SK-MEL-5 (cell line): ENCODE data around the gene APIP. TPM values are rescaled to one million over a fixed set of nuclear protein-coding genes. Genes with fewer than 3 reads are reported as not detected.
A peak's percentile ranks its signal among the peaks of the same experiment; 100 is the strongest.
"Not testable (repeated sequence)": the region's sequence is repeated elsewhere in the genome, so short reads cannot be mapped to it uniquely, and the experiment has no call there.

Experiments
- DNase-seq: peaks from one replicate; pipeline ENCODE4 v3.0.0-alpha.2; 2016; ENCODE audit warnings: low read depth, low spot score
- in situ Hi-C: cut with HindIII; loops from 2 replicates; pipeline ENCODE4 v1.10.0; 2016; ENCODE audit warnings: low sequenced_read_pairs, high pct_unique_total_duplicates, low pct_unique_long_range_greater_than_20kb
- total RNA-seq: library from RNA; depleted of rRNA; stranded (reverse); fragments of >200 nt; shearing (Covaris generic); gene quantifications from 2 replicates; pipeline ENCODE4 v1.2.3, GENCODE V29; 2014

The APIP gene
- total RNA-seq, 1 experiment from 2014 or later: 39.7 TPM

DNA sequence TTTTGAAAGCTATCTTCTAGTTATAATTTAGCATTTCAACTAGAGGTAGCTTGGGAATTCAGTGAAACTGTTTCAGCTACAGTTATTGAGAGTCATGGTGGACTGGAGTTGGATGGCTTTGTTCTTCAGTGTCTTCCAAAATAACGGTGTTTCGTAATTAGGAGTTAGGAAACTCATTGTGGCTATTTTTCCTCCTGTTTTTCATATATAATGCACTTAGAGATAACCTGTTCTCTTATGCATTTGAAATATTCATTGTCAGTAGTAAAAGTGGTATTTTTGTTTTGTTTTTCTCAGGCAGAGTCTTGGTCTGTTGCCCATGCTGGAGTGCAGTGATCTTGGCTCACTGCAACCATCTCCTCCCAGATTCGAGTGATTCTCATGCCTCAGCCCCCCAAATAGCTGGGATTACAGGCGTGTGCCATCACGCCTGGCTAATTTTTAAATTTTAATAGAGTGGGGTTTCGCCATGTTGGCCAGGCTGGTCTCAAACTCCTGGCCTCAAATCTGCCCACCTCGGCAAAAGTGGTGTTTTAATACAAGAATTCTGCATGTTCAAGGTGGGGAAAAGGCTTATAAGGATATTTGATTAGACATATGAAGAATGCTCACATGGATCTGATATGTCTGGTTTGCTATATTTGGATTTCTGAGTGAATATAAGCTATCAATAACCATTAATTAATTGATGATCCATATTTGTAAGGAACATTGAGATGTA is 12.9 kb upstream of the APIP start:
- DNase-seq: no peak
- in situ Hi-C loops: no loop called here

DNA sequence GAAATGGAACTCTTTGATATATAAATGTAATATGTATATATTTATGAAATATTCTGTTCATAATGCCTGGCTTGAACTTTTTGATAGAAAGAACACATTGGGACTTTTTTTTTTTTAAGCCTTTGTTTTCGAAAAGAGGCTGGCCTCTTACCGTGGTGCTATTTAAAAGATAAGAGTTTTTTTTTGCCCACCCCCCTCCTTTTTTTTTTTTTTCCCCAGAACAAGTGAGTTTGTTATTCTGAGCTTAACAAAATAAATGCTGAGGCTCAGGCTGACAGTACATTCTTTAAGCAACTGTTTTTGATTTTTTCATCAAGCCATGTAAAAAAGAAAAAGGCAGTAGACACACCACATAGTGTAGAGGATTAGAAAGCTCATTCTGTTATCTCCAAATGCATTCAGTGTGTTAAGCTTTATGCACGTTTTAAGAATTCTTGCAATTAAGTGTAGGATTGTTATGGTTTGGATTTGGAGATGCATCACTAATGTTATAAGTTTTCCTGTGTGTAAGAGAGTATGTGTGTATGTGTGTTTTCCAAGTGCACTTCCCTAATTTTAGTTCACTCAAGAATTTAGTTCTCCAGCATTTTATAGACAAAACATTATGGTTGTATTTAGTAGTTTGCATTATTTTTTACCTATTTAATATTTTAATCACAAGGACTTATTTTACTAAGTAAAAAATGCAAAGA is 12.2 kb upstream of the APIP start:
- in situ Hi-C loops: no loop called here

DNA sequence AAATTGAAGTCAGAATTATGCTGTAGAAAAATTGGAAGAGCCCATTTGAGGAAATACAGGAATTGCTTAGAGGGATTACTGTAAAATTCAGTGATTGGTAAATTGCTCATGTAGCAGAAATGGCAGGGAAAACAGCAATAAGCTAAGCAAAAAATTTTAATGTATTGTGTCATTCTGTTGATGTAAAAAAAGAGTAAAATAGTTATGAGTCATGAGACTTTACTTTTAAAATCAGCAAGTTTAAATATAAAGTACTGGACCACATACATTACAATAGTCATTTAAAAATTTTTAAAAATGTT is 10.6 kb upstream of the APIP start:
- no peak for DNase-seq
- in situ Hi-C loops: no loop called here

More for the DNA sequence above, 12.2 kb upstream of the APIP start:
- DNase-seq: no peak

DNA sequence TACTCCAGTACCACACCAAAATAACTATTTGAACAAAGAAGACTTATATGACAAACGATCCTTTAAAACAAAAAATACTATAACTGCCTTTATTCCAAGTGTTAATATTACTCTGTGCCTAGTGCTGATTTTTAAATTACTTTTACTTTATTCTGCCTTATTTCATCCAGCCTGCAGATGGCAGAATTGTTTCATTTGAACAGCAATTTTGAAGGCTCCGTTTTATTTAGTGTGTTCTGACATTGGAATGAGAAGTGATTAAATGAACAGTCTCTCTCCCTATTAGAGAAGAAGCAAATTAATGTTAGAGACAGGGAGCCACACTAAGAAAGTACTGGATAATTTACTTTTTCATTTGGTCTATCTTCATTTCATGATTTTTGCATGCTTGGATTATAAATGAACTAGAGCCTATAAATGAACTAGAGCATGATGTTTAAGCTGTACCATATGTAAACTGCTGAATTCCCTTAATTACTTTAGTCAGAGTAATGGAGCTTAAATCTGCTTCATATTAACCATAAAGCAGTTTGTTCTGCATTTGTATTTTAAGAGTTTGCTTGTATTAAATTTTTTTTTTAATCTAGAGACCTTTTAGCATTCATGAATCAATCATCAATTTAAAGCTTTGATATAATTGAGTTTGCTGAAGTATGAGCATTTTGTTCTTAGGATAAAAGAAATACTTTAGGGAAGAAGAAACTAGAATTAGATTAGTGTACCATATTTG is 10.1 kb upstream of the APIP start:
- DNase-seq: peak; percentile 69
- in situ Hi-C loops: no loop called here

DNA sequence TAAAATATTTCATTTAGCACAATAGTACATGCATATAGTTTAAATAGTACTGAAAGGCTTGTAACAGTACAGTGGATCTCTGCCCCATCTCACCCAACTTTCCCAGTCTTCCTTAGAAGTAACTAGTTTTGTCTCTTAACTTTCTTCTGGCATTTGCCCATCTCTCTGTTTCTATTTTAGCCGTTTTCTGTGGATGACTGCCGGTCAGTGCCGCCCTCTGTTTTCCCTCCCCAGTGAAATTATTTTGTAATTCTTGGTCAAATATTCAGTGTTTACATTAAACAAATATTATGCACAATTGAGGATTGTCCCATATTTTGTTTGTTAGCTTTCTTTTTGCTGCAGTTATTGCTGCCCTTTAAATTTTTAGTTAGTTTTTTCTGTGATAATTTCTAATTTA is 8.5 kb upstream of the APIP start:
- DNase-seq: no peak
- in situ Hi-C loops: no loop called here

DNA sequence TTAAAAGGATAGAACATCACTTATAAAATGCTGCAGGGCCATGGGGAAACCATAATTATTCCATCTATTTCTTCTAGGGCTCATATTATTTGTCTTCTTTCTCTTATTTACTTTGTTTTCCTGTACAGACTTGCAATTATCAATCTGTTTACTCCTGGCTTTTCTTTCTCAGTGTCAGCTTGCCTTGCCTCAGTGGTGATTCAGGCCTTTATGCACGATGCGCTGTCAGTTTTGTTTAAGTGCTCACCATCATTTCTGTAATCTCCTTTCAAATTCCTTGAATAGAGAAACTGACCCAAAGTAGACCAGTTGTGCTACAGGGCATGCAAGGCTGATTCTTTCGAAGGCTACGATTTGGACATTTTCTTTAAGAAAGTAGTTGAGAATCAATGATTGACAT is 5.0 kb upstream of the APIP start:
- DNase-seq: no peak
- in situ Hi-C loops: no loop called here

DNA sequence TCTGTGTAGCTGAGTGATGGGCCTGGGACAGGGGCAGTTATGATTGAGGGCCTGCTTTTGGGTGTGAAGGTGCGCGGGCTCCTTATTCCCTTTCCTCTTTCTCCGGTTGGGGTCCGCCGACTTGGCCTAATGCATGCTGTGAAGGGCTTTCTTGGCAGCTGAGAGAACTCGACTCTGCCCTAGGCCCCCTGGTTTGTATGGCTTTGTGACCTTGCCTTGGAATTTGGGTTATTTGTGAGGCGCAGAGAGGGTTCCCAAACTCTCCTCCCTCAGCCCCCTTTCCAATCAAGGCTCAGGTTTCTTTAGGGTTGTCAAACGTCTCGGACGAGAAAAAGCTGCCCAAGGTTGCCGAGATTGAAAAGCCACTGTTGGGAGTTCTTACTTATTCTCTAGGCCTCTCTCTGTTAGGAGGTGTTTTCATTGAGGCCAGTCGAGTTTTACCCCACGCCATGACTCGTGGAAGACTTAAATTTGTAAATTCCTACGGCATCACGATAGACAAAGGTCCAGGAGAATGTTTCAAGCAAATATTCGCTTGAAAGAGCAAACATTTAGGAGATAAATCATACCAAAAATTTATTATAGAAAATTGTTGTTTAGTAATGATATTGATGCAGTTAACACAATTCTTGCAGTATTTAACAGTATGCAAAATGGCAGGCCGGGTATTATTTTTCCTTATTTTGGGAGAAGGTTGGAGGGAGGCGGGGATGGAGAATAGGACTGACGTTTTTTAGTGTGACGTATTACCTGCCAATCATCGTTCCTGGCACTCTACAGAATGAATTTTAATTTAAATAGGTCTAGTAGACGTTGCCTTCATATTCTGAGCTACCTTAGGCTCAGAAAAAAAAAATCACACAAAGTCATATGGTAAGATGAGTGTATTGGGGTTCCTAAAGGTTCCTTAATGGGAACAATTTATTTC is 928 bp upstream of the APIP start:
- in situ Hi-C loops: no loop called here
- DNase-seq: peak; percentile 35

DNA sequence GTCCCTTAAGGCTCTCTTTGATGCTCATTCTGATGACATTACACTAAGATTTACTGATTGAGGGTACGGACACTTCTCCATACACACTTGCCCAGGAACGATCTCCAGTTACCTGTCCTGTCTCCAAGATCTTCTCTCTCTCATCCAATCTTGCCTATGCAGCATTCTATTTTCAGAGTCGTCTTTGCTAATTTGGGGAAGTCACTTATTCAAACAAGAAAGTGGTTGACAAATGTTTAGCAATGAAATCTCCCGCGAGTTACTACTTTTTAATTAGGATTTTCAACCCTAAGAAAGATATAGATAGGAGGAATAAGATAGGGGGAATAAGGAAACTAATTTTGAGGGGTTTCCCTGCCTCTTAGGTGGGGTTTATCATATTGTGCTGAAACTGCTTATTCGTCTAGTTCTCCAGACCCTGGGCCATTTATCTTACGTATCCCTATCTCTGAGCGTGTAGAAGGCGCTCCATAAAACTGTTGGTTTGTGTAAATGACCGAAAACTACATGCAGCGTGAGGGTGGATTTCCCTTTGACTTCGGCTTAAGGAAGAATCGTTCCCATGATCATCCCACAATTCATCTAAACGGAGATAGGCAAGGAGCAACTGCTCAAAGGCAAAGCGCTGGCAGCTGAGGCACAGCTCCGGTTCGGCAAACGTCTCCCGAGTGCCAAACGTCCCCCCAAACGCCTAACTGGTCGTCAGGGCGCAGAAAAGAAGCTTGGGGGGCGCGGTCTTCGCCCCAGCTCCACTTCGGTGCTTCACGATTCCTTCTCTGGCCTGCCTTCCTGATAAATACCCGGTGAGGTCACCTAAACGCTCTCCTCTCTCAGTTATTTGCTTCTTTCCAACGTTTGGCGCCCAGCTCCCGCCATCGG is 804 bp downstream of the APIP start:
- peak; percentile 29 for DNase-seq
- in situ Hi-C loops: no loop called here

DNA sequence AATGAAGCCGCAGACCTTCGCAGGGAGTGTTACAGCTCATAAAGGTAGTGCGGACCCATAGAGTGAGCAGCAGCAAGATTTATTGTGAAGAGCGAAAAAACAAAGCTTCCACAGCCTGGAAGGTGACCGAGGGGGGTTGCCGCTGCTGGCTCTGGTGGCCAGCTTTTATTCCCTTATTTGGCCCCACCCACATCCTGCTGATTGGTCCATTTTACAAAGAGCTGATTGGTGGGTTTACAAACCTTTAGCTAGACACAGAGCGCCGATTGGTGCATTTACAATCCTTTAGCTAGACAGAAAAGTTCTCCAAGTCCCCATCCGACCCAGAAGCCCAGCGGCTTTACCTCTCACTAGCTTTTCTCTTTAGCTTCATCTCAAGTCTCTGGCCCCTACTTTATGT is 2.6 kb downstream of the APIP start:
- in situ Hi-C loops, DNase-seq: not testable (repeated sequence)

DNA sequence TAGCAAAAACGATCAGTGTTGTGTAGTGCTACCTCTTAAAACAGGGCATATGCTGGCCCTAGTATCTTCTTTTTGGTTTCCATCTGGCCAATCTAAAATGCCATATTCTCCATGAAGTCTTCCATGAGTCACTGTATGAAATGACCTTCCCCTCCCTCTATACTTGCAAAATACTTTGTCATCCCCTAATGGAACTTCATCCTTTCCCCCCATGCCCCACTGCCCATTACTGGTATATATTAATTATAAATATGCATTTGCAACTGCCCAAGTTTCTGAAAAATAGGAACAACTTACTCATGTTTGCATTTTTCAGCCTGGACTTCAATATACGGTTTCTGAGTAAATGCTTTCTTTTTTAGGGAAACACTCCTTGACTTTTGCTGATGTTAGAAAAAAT is 4.5 kb downstream of the APIP start:
- DNase-seq: no peak
- in situ Hi-C loops: no loop called here

DNA sequence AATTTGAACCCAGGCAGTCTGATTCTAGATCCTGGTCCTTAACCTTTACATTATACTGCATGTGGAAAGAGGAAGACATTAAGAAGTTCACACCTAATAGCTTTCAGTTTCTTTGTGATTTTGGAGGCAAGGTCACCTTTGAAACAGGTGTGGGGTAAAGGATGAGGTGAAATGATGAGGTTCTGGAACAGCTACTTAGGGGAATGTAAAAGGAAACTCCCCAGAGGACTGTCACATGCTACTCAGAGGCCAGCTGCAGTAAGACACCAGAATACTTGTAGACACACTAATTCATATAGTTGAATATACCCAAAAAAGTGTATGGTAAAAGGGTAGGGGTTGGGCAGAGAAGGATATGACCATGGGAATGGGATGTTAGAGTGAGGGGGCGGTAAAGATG is 5.4 kb downstream of the APIP start:
- DNase-seq: no peak
- in situ Hi-C loops: no loop called here

DNA sequence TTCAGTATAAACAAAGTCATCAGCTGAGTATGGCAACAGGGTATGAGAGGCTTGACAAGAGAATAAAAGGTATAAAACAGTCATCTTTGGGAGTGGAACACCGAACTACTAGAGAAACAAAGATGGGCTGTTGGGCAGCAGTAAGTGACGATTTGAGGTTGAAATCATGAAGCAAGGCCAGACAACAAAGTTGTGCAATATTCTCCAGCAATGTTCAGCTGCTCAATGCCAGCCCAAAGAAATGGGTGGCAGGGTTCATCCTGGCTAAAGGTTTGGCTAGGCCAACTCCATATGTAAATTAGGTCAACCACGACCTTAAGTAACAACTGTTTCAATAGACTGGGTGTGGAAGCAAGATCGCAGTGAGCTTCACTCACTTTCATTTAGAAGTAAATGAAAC is 6.2 kb downstream of the APIP start:
- in situ Hi-C loops: no loop called here
- DNase-seq: no peak

DNA sequence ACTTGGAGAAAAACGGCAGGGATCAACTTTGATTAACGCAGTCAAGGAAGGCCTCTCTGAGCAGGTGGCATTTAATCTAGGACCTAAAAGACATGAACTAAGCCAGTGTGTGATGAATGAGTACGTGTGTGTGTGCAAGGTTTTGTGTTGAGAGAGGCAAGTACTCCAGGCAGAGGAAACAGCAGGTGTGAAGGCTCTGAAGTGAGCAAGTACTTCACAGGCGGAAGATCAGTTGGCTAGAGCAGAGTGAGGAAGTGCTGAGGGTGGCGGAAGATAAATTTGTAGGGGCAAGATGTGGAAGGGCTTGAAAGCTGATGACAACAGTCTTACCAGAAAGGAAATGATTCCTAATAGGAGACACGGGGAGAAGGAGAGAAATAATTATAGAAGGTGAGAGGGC is 6.8 kb downstream of the APIP start:
- in situ Hi-C loops: no loop called here
- DNase-seq: no peak

DNA sequence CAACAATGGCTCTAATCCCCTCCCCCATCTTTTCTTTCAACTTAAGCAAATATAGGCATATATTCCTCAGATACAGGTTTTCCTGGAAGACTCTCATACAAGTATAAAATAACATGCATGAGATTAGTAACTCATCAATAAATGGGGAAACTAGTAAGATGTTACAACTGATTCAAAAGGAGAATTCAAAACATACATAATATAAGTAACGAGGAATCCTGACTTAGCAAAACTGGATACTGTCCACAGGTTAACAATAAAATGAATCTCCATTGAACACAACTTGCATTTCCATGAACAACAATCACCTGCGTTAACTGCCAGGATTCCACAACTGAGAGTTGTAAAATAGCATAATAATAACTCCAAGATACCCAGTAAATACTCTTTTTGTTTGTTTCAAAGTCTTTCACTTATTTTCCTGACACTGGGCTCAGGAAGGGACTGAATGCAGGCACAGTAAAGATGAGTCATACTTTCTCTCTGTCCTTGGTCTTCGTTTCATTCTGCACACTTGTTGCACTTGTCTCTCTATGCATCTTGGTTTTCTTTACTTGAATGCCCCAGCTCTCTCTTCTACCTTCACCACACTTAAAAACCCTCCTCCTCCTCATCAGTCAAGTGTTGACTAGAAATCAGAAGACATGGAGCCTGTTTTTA is 8.1 kb downstream of the APIP start:
- in situ Hi-C loops: no loop called here
- no peak for DNase-seq

DNA sequence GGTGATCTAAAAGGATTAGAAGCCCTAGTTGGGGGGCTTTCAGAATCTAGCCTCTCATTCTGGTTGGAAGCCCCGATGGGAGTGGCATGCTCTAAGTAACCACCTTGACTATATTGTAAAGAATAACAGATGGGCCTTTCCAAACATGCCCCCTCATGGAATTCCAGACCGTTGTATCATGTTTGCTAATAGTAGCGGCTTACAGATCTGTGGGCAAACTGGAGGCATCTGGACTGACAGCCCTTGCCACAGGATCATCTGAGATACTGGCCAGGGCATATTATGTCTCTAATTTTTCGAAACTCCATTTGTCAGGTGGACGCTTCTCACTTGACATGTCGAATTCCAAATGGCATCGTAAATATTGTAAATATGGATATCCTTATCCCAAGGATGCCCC is 10.5 kb downstream of the APIP start:
- in situ Hi-C loops: no loop called here
- no peak for DNase-seq

DNA sequence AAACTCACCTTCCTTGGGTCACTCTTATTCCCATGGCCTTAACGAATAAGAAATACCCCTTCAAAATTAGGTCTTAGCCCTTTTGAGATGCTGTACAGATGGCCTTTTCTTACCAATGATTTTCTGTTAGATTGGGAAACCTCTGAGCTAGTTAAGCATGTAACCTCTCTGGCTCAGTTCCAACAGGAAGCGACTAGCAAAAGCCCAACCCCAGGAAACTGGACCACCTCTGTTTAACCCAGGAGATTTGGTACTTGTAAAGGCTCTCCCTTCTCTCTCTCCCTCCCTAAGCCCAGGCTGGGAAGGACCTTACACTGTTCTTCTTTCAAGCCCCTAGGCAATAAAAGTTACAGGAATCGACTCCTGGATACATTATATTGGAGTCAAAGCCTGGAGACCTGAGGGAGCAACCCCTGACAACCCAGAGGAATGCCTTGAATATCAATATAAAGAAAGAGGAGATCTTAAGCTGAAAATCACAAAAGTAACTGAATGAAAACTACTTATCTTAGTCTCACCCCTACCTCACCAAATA is 11.7 kb downstream of the APIP start:
- in situ Hi-C loops: no loop called here
- no peak for DNase-seq
